MM.1S (cell line): ENCODE measurements around the gene CRLF3.

Experiments used
- CTCF ChIP-seq: fragments of 300-600 bp; sonication (generic); IDR thresholded peaks from 2 replicates; pipeline ENCODE4 v1.5.1; 2016; ENCODE audit warnings: antibody characterized with exemption, low read length, mixed read lengths
- EZH2 ChIP-seq: fragments of 300-600 bp; sonication (generic); optimal IDR thresholded peaks from 2 replicates; pipeline ENCODE3; 2017; ENCODE audit warnings: low read depth, mild to moderate bottlenecking, antibody characterized with exemption, low read length, mixed read lengths

DNA sequence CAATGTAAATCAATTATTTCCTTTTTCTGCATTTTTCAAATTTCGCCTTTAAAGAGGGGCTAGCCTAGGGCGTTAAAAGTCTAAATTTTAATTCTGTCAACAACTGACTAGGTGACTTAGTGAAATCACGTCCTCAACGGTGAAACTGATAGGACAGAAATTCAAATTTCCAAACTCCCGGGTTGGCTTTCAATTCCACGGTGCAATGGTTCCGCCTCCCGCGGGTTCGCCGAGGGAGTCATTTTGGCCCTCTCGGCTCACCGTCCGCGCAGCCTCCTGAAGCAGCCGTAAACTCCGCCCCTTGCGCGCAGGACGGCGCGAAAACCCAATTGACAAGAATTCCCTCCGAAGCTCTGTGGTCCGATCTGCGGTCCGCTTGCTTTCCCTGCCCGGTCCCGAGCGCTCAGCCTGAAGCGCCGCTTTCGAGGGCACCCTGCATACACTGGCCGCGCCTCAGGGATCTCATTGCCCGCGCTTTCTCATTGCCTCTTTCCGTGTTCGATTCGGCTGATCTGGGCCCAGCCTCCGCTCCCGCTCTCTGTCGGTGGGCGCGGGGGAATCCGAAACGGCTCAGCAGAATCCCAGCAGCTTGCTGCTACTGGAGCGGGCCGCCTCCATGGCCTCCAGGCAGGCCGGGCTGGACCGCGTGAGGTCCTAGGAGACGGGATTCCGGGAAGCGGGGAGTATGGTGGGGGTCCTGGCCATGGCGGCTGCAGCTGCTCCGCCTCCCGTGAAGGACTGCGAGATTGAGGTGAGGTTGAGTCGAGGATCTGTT lies 7.4 kb upstream of the CRLF3 start, which contains the start of gene ATAD5:
- no peak for TF ChIP-seq CTCF
- no peak for TF ChIP-seq EZH2
